GM08714 (cell line): ENCODE results near the gene PRTN3.

ENCODE experiments used
- H3K4me3 ChIP-seq: fragments of 200-500 bp; sonication (Bioruptor generic); 2 replicates; pipeline ENCODE4 v1.5.1; 2014; ENCODE audit warnings: mild to moderate bottlenecking, low read length, inconsistent platforms
- ZNF274 ChIP-seq: IDR thresholded peaks from 2 replicates; pipeline ENCODE4 v1.6.1; 2012; ENCODE audit warnings: mild to moderate bottlenecking, low read depth, low read length

The PRTN3 gene

DNA sequence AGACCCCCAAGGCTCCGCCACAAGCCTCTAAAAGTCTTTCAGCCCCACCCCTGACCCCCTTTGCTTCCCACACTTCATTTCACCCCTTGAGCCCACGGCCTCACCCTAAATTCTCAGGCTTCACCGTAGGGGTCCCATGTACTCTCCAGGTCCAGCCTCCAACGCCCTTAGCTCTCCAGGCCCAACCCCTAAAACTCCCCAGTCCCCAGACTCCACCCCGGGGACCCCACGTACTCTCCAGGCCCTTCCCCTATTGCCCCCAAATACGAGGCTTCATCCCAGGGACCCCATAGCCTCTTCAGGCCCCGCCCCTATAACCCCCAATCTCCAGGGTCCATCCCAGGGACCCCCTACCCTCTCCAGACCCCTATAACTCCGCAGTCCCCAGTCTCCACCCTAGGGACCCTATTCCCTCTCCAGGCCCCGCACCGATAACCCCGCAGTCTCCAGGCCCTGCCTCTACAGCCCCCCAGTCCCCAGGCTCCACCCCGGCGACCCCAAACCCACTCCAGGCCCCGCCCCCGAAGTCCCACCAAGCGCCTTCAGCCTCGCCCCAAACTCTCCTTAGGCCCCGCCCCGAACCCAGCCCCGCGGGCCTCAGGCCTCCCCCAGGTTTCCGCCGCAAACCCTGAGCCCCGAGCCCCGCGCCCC lies 51.6 kb downstream of the PRTN3 start:
- TF ChIP-seq ZNF274: no peak
- peak overlapping the region; percentile 92 for H3K4me3 ChIP-seq

- TF ChIP-seq ZNF274: no peak
Measured at GRCh38 chr19:892894-893689, 52.3 kb downstream of the PRTN3 start, which contains the start of the genes MED16 and RNU6-9. Gene MED16, minus strand, starts transcription at chr19:893187. Its CDS starts 2,056 bp downstream, at chr19:891131. Gene RNU6-9, plus strand, starts transcription at chr19:893484.

DNA sequence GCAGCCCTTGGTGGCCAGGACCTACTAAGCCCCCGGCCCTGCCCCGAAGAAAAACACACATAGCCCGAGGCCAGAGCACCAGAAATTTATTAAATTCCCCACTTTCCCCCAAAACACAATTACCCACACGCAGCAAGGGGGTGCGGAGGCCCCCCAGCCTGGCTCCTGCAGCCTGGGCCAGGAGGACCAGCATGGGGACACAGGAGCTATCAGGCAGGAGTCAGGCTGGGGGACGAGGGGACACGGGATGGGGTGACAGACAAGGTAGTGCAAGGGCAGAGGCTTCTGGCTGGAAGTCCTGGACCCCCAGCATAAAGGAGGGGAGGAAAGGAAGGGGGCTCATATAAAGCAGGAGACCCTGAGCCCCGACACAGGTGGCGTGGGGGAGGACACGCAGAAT lies 55.6 kb downstream of the PRTN3 start:
- H3K4me3 ChIP-seq: no peak overlapping the region
- no peak for TF ChIP-seq ZNF274

More at GRCh38 chr19:892894-893689, 52.3 kb downstream of the PRTN3 start, which contains the start of the genes MED16 and RNU6-9:
- peak within 1 kb of the TSS; percentile 92 for H3K4me3 ChIP-seq

GRCh38 chr19:896999-897398 lies 56.2 kb downstream of the PRTN3 start:
- H3K4me3 ChIP-seq: no peak overlapping the region
- no peak for TF ChIP-seq ZNF274

GRCh38 chr19:897442-898039 lies 56.7 kb downstream of the PRTN3 start:
- H3K4me3 ChIP-seq: no peak overlapping the region
- no peak for TF ChIP-seq ZNF274
